UCSD-AML1 (cell line): ENCODE measurements around the gene B4GALT1.

Experiments used
- DNase-seq: peaks from one replicate; lab custom pipeline; 2025; ENCODE audit not compliant: unreplicated experiment; lab: John Stamatoyannopoulos, UW

B4GALT1 gene

DNA sequence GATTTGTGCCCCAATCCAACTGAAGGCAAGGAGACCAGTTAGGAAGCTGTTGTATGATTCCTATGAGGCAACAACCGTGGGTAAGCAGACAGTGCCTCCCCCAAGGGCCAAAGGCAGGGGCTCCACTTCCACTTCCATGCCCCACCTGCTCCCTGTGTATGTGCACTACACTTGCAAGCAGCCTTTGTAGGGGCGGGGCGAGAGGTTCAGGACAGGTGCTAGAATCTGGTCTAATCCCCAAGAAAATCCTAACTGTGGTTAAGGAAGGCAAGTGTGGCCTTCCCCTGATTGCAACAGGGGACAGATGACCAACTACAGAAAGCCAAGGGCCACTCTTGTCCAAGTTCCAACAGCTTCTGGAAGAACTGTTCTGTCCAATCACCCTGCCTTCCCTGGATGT is 41.7 kb downstream of the B4GALT1 start:
- no peak for DNase-seq

DNA sequence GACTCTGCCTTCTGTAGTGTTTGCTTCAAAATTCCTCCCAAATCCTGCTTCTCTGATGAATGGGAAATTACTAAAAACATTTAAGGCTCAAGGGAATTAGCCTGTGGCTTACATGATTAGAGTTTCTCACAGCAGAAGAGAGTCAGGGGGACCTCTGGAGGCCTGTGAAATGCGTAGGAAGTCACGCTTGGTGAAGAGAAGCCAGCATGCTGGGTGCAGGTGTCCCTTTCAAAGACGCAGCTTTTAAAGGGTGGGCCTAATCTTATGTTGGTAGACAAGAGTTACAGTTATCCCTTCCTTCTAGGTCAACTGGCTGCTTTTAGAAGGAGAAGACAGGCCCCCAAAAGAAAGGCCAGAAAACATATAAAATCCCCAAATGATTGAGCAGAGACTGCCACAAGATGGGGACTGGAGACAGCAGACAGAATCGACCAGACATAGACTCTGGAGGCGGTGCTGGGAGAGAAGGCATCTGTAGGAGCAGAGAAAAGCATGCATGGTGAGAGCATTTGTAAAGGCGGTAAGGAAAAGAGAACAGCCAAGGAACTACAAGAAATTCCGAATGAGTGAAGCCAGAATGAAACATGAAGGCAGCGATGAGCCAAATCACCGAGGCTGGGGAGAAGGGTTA is 42.3 kb downstream of the B4GALT1 start:
- no peak for DNase-seq

DNA sequence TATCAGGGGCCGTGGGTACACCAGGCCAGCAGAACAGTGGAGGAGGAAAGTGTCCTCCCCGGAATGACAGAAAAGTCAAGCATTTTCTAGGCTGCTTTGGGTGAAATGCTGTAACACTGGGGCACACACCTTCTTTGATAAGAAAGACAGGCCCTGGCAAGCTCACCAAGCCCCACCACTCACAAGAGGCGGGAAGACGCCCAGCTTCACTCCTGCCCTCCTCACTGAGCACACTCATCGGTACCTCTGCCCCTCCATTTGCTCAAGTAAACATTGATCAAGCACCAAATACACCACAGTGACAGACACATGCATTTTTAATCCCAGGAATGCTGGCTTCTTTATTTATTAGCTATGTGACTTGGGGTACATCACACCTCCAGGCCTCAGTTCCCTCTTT is 43.1 kb downstream of the B4GALT1 start:
- DNase-seq = no peak

DNA sequence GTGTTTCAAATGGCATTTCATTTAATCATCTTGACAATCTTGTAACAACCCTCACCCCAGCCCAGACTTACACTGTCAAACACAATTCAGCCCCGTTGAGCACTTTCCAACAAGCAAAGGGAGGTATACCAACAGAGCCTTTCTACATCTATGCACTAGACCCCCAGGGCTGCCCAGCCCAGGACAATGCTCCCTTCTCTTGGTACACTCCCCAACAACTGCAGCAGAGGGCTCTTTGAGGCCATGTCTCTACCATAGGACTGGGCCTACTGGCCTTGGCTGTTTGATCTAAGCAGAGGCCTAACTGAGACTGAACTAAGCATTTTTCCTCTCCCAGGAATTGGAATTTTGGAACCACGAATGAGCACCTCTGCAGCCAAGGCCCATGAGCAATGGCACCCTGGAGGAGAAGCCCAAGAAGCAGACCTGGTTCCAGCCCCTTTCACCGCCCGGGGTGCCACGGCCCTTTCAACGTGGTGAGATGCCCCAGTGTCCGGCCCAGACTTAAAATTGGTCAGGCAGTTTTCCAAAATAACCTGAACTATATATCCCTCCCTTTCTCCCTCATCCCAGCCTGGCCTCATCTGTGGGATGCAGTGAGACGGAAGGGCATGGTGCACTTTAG is 43.6 kb downstream of the B4GALT1 start:
- DNase-seq = no peak

DNA sequence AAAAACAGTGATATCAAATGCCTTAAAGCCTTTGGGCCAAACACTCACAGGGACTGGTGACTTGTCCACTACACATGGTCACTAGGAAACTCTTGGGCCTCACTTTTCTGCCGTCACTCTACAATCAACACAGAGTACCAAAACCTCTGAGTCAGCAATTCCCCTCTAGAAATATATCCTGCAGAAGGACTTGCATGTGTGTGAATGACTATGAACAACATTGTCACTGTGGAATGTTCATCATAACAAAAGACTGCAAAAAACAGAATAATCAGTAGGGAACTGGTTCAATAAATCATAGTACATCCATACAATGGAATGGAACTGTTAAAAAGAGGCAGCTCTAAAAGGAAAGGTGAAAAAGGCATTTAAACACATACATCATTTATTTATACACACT is 46.5 kb downstream of the B4GALT1 start:
- no peak for DNase-seq

DNA sequence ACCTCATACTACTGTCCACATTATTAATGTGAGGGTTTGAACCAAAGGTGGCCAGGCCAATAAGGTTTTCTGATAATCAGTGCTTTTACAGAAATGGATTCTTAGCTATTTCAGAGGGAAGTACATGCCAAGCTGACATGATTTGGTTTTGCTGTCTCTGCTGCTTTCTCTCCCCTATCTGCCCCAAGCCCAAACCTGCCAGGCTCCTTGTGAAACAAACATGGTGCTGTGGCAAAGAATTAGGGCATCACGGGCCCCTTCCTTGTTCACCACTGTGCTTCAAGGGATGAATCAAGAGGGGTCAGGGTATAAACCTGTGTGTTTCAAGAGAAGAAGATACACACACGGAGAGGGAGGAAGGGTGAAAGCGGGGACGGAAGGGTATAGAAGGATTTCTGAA is 49.3 kb downstream of the B4GALT1 start:
- DNase-seq = no peak

DNA sequence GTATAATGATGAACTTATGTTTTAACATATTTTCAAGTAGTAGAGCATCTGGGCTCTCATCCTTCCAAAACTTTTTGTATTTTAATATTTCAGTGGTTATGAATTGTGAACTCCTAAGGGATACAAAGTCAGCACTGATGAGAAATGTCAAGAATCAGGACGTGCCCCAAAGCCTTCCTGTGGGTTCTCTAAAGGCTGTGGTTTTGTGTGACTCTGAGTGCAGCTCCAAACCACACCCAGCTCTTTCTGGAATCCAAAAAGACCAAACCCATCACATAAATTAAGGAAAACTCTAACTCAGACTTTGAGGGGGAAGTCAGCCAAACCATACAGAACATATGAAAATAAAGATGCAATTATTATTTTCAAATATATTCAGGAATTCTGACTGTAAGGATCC is 49.8 kb downstream of the B4GALT1 start:
- DNase-seq = no peak

DNA sequence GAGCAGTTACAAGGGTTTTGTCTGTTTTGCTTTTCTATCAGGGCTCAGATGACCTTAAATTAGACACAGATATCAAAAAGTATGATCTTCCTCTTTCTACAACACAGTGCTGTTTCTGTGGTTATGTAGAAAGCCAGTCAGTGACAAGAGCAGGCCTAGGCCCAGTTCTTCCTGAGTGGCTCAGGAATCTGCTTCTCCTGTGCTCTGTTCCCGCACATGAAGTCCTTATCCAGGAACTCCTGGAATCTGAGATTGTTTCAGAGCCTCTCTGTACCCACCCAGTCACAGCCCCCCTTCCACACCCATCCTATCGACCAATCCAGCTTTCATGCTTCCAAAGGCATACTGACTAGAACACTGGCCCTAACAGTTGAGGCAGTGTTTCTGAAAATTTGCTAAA is 50.3 kb downstream of the B4GALT1 start:
- no peak for DNase-seq

DNA sequence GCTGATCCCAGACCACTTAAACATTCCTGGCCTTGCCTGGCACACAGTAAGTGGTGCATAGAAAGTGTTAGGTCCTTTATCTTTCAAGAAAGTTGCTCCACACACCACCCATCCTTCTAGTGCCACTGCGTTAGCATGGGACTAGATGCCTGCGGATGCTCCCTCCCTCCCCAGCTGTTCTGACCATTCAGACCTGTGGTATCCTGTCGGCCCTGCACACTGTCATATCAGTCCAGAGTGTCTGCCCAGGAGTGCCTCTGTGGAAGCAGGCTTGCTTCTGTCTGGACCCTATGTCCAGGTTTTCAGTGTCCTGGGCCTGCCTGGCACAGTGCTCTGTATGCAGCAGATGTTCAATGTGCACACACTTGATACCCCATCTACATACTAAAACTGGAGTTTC is 52.4 kb downstream of the B4GALT1 start:
- DNase-seq = no peak

DNA sequence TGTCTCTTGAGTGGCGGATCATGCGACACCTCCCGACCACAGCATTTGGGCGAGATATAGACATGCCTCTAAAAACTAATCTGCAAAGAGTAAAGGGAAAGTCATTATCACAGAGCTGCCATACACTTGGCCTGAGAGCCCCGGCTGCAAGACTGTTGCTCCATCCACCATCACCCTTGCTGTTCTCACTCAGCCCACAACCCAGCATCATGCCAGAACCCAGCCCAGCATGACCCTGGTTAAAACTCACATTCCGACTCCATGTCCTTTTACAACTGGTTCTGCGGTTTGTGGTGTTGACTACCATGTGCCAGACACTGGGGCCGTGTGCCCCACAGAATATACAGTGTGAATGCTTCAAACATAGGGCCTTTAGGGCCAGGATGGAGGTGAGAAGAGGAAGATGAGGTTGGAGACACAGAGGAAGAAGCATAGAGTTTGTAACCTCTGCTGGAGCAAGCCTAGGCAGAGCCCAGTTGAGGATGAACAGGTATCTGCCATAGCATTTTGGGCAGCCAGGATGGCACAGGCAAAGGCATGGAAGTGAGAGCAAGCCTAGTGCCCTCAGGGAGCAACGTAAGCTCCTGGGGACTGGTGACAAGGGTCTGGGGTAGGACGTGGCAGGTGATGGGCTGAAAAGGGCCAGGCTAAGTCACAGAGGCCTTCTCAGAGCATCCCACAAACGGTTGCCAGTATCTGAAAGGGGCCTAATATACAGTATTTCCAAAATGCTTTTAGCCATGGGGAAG is 53.2 kb downstream of the B4GALT1 start:
- DNase-seq = no peak

DNA sequence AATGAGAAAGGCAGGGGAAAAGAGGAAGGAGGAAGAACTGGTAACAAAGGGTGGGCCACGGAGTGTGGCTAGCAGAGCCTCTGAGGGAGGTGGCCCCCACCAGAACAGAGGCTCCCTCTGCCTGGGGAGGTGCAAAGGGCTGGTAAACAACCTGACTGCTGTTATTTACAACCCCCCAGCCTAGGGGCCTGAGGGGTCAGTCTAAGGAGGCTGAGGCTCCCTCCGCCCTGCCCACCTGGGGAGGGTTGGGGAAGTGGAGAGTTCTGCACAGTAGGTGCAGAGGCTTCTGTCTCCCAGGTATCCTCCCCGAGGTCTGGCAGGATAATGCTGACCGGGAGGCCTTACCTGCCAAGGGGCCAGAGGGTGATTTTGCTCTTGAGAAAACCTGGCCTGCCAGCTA is 55.0 kb downstream of the B4GALT1 start:
- DNase-seq = no peak

DNA sequence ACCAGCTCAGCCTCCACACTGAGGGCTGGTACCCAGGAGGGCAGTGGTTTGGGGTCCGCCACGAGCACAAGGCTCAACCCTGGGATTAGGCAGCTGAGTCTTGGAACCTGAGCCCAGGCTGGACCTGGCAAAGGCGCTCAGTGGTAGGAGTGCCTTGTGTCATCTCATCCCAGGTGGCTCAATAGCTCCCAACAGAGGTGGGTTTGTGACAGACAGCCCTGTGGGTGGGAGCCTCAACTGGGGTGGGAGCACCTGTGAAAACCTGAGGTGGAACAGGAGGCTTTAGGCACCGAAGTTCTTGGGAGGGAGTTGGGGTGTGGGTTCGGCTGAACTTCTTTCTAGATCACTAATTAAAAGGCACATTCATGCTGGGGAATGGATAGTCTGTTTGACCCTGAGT is 55.5 kb downstream of the B4GALT1 start:
- no peak for DNase-seq

DNA sequence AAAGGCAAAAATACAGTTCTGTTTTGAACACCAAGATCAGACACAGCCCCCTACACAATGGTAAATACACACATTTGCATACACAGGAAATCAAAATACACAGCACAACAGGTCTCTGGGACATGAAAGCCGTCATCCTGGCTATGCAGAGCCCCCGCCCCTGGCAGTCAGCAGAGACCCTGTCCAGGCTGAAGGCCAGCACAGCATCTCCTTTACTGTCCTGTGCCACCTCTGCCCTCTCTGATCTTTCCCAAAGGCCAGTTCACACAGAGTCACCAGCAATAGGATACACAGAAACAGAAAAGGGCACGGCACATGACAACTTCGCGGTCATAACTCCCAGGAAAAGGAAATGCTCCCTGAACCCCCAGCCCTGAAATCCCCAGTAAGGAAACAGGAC is 56.5 kb downstream of the B4GALT1 start:
- no peak for DNase-seq

DNA sequence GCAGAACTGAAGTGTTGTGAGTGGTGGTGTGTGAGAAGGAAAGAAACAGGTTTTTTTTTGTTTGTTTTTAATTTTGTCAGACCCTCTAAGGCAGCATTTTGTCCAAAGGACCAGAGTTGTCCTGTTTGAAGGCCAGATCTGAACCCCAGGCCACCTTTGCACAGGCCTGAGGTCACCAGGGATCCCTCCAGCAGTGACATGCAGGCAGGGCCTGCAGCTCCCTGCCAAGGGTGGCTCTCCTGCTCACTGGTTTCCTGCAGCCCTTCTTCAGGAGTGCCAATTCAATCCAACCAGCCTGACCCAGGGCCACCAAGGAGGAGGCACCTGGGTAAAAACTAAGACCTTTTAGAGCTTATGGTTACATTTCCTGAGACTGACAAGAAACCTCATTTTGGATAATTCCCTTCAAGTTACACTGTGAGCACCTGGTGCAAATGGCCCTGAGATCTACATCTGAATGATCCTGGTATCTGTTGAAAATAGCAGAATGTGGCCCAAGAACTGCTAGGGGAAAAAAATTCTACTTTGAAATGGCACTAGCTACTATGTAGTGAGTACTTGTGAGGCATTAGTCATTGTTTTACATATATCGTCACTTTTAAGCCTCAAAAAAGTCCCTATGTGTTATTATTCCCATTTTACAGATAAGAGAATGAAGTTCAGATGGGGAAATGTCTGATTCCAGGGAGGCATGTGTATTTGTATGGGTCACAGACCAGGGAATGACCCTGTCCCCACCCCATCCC is 57.1 kb downstream of the B4GALT1 start:
- DNase-seq = no peak

DNA sequence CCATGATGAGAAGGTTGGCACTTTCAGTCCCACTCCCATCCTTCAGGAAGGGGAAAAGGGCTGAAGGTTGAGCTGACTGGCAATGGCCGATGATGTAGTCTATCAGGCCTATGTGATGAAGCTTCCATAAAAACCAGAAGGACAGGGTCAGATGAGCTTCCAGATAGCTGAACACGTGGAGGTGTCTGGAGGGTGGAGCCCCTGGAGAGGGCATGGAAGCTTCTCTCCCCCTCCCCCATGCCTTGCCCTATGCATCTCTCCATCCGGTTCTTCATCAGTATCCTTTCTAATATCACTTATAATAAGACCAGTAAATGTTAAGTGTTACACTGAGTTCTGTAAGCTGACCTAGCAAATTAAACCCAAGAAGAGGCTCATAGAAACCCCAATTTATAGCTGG is 58.0 kb downstream of the B4GALT1 start:
- no peak for DNase-seq

DNA sequence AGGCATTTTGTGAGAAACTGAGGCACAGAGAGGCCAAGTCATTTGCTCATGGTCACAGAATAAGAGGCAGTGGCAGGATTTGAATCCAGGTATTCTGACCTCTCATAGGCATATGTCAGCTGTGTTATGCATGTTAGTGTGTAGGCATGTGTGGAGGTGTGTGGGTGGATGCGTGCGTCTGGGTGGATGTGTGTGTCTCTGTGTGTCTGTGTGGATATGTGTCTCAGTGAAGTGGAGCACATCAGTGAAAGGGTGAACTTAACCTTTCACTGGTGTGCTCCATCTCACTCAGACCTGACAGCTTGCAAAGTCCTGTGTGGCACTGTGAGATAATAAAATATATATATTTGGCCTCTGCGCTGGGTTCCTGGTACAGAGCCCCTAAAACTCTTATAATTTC is 58.7 kb downstream of the B4GALT1 start:
- DNase-seq = no peak

DNA sequence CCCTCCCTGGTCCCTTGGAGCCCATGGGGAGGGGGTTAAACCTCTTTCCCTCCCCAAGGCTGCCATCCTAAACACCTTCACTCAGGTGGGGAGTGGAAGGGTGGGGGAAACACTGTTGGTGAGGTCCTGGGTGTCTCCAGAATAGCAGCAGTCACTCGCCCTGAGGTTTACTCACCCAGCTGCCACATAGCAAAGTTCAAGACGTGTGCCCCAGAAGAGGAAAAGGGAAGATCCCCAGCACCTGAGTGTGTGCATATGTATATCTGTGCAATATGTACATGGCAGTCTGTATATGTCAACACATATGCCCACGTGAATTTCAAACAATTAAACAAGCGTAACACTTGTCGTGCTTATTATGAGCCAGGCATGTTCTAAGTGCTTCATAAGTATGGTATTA is 59.4 kb downstream of the B4GALT1 start:
- DNase-seq = no peak

DNA sequence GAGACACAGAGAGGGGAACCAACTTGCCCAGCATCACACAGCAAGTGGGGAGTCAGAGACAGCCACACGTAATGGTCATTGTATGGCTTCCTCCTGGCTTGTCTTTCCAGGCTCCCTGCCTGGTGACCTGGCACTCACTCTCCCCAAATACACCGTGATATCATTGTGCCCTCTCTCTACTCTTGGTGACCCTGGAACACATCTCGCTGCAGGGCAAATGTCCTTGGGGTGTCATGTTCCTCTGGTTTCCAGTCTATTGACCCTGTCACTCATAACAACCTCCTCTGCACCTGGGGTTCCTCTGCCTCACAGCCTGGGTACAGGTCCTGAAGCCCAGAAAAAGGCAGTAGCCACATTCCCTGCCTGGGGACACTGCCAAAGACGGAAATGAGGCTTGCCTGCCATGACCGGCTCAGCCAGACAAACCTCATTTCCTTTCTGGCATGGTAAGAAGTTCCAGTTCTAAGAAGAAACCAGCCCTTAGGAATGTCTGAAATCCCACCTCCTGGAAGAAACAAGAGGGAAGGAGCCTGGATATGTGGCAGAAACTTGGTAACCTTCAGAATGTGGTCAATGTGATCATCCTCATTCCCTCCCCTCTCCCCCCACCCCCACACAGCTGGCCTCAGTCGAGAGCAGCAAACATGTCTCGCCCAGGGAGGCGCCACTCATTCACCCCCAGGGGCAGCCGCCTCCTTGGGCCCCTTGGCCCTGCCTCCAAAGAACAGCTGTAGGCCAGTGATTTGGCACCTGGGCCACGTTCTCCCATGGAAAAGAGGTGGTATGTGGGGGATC is 60.1 kb downstream of the B4GALT1 start:
- no peak for DNase-seq

DNA sequence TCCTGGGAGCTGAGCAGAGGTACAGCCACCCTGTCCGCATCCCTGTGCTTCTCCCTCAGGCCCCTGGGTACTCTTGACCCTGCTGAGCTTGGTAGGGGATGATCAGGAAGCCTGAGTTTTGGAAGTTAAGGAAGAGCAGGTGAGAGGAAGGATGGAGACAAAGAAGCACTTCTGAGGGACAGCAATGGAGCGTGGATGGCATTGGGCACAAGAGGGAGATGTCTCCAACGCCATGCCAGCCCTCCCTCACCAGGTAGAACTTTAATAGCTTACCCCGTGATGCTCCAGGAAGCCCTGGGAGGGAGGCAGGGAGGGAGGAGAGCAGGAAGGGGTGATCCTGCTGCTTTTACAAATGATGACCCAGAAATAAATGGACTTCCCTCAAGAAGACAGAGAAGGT is 60.8 kb downstream of the B4GALT1 start:
- DNase-seq = no peak

DNA sequence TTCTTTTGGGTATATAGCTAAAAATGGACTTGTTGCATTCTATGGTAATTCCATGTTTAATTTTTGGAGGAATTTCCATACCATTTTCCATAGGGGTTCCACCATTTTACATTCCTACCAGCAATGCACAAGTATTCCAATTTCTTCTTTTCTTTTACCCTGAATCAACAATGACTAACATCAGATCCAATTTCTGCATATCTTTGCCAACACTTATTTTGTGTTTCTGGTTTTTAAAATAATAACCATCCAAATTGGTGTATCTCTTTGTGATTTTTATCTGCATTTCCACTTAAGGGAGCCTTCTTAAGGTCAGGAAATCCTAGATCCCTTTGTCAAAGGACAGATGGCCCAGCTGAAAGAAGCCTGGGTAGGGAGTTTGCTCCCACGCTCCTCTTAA is 61.2 kb downstream of the B4GALT1 start:
- no peak for DNase-seq

DNA sequence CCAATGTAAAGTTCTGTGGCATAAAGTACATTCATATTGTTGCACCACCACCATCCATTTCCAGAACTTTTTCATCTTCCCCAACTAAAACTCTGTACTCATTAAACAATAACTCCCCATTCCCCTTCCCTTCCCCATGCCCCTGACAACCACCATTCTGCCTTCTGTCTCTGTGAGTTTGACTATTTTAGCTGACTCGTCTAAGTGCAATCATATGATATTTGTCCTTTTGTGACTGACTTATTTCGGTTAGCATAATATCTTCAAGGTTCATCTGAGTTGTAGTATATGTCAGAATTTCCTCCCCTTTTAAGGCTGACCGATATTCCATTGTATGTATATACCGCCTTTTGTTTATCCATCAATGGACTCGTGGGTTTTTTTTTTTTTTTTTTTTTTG is 61.6 kb downstream of the B4GALT1 start:
- no peak for DNase-seq
